ENCODE results near the gene LUC7L3. TPM values are rescaled to one million over a fixed set of nuclear protein-coding genes. Genes with fewer than 3 reads are reported as not detected.

The LUC7L3 gene
- total RNA-seq, 1 experiment from 2014 or later, result 155 TPM

DNA sequence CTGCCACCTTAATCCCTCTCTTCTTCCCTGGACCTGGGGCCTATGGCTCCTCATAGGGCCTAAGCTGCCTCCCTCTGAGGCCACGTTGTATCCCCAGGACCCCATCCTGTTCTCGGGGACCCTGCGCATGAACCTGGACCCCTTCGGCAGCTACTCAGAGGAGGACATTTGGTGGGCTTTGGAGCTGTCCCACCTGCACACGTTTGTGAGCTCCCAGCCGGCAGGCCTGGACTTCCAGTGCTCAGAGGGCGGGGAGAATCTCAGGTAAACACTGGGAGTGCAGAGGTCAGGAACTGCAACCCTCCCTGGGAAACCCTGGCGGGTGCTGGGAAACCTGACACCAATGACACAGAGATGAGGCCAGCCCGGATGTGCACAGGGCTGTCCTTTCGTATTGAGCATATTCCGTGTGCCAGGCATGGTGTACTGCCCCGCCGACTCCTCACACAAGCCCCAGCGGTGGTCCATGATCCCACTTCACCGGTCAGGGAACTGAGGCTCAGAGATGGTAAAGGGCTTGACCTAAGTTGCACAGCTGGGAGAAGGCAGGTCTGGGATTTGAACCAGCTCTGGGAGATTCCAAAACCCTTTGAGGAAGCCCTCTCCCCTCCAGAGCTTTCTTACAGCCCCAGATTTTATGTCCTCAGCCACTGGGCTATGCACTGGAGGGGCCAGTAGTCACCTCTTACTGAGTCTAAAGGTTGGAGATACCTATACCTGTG lies 34.6 kb upstream of the LUC7L3 start:
- intact Hi-C loops (cut with micrococcal nuclease; ENCODE audit: unreplicated experiment), result no loop called here
- peaks cover 47% of the 10 kb centered on the region for H3K36me3 Mint-ChIP-seq (ENCODE audit: insufficient read depth, unreplicated experiment)
- CTCF ChIA-PET, result interaction anchor here (0.5 to 1.3 kb wide), 4 partner anchors 14 to 62 kb away, joined by 3 to 5 read pairs (median 4); no protein-coding TSS in a partner anchor
- H3K4me3 Mint-ChIP-seq (ENCODE audit: low read depth, unreplicated experiment), result no peak overlapping the region
- TF ChIP-seq, protein P1, sequence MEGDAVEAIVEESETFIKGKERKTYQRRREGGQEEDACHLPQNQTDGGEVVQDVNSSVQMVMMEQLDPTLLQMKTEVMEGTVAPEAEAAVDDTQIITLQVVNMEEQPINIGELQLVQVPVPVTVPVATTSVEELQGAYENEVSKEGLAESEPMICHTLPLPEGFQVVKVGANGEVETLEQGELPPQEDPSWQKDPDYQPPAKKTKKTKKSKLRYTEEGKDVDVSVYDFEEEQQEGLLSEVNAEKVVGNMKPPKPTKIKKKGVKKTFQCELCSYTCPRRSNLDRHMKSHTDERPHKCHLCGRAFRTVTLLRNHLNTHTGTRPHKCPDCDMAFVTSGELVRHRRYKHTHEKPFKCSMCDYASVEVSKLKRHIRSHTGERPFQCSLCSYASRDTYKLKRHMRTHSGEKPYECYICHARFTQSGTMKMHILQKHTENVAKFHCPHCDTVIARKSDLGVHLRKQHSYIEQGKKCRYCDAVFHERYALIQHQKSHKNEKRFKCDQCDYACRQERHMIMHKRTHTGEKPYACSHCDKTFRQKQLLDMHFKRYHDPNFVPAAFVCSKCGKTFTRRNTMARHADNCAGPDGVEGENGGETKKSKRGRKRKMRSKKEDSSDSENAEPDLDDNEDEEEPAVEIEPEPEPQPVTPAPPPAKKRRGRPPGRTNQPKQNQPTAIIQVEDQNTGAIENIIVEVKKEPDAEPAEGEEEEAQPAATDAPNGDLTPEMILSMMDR (IDR thresholded peaks at IDR 0.05; ENCODE audit: unreplicated experiment), result no peak
- no peaks in the 10 kb centered on the region for H3K9me3 Mint-ChIP-seq (ENCODE audit: low read depth, unreplicated experiment)
- no peak overlapping the region for H3K27ac Mint-ChIP-seq (ENCODE audit: unreplicated experiment)
- peak; percentile 48 for DNase-seq
- peaks cover 73% of the 10 kb centered on the region for H3K4me1 Mint-ChIP-seq (ENCODE audit: low read depth, unreplicated experiment)
- BruUV-seq (replicated peaks), result no TSS peak
- no peaks in the 10 kb centered on the region for H3K27me3 Mint-ChIP-seq (ENCODE audit: unreplicated experiment)

DNA sequence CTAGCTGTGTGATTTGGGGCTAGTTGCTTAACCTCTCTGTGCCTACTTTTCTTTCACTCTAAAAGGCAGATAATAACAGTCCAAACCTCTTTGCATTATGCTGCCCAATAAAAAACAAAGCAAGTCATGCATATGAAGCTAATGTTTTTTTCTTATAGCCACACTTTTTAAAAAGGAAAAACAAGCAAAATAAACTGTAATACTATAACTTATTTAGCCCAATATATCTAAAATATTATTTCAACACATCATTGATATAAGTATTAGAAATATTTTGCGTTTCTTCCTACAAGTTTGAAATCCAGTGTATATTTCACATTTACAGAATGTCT lies 34.1 kb upstream of the LUC7L3 start:
- no peaks in the 10 kb centered on the region for H3K9me3 Mint-ChIP-seq (ENCODE audit: low read depth, unreplicated experiment)
- H3K27ac Mint-ChIP-seq (ENCODE audit: unreplicated experiment), result no peak overlapping the region
- no peak overlapping the region for H3K4me3 Mint-ChIP-seq (ENCODE audit: low read depth, unreplicated experiment)
- H3K4me1 Mint-ChIP-seq (ENCODE audit: low read depth, unreplicated experiment), result peaks cover 78% of the 10 kb centered on the region
- CTCF ChIA-PET, result interaction anchor here (0.5 to 1.6 kb wide), 4 partner anchors 15 to 46 kb away, joined by 3 to 5 read pairs (median 3); no protein-coding TSS in a partner anchor
- H3K27me3 Mint-ChIP-seq (ENCODE audit: unreplicated experiment), result no peaks in the 10 kb centered on the region
- TF ChIP-seq, protein P1 (IDR thresholded peaks at IDR 0.05; ENCODE audit: unreplicated experiment), result no peak
- no peak for DNase-seq
- peaks cover 43% of the 10 kb centered on the region for H3K36me3 Mint-ChIP-seq (ENCODE audit: insufficient read depth, unreplicated experiment)
- BruUV-seq (replicated peaks), result no TSS peak
- intact Hi-C loops (cut with micrococcal nuclease; ENCODE audit: unreplicated experiment), result no loop called here

DNA sequence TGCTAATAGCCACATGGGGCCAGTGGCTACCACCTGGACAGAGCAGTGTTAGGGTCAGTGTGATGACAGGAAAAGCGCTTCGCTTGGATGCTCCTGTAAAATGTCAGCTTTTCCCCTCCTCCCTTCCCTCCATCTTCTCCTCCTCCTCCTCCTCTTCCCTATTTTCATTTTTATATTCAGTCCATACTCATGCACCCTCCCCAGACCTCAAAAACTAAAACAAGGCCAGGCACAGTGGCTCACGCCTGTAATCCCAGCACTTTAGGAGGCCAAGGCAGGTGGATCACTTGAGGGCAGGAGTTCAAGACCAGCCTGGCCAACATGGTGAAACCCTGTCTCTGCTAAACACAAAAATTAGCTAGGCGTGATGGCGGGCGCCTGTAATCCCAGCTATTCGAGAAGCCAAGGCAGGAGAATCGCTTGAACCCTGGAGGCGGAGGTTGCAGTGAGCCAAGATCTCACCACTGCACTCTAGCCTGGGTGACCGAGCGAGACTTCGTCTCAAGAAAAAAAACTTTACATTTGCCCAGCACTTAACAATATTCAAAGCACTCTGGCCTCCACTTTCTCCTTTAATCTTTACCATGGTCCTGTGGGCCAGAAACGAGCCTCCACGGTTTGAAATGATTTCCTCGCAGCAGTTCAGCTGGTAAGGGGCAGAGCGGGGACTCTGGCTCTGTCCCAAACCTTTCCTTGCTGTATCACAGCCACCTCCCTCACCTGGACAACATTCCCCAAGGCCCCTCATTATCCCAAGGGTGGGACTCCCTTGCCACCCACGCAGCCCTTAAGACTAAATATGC lies 33.5 kb upstream of the LUC7L3 start:
- Mint-ChIP-seq H3K4me3 (ENCODE audit: low read depth, unreplicated experiment) (peak overlapping the region; percentile 52), H3K27ac (ENCODE audit: unreplicated experiment) (peak overlapping the region; percentile 81), H3K36me3 (ENCODE audit: insufficient read depth, unreplicated experiment) (peaks cover 43% of the 10 kb centered on the region), H3K9me3 (ENCODE audit: low read depth, unreplicated experiment) (no peaks in the 10 kb centered on the region), H3K4me1 (ENCODE audit: low read depth, unreplicated experiment) (peaks cover 78% of the 10 kb centered on the region), H3K27me3 (ENCODE audit: unreplicated experiment) (no peaks in the 10 kb centered on the region)
- no TSS peak for BruUV-seq (replicated peaks)
- intact Hi-C loops (cut with micrococcal nuclease; ENCODE audit: unreplicated experiment), result no loop called here
- TF ChIP-seq, protein P1 (IDR thresholded peaks at IDR 0.05; ENCODE audit: unreplicated experiment), result no peak
- DNase-seq, result no peak
- CTCF ChIA-PET, result interaction anchor here (0.5 to 1.6 kb wide), 7 partner anchors 15 to 283 kb away, joined by 3 to 9 read pairs (median 4); no protein-coding TSS in a partner anchor

DNA sequence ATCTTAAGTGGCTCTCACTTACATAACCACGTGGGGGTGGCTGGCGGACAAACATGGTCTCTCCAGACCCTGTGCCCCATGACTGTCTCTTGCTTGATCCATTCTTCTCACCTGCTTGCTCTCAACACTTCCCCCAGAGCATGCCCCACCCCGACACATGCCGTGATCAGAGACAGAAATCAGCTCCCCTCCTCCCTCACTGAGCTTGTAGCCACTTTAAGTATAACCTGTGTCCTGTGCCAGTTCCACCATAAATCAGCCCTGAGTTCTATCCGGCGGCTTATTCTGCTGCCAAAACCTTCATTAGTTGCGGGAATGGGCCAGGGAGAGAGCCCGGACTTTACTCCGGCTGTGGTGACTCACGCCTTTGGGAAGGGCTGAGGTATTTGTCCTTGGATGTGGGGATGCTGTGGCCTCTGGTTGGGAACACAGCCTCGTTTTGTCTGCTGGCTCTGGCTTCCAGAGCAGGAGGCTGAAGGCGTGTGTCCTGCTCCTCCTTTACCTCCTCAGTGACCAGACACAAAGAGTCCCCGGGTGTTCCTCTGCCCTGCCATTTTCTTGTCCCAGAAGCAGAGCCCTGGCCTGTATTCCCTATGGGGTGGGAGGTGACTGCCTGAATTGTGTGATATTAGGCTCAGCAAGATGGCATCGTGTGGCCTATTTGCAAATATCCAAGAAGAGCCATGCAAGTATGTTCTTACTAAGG lies 32.8 kb upstream of the LUC7L3 start:
- H3K27me3 Mint-ChIP-seq (ENCODE audit: unreplicated experiment), result no peaks in the 10 kb centered on the region

More for the DNA sequence above, 32.8 kb upstream of the LUC7L3 start:
- TF ChIP-seq, protein P1 (IDR thresholded peaks at IDR 0.05; ENCODE audit: unreplicated experiment), result no peak
- CTCF ChIA-PET, result interaction anchor here (0.5 to 1.6 kb wide), 6 partner anchors 16 to 283 kb away, joined by 3 to 9 read pairs (median 4); no protein-coding TSS in a partner anchor
- Mint-ChIP-seq H3K4me3 (ENCODE audit: low read depth, unreplicated experiment) (peak overlapping the region; percentile 52), H3K27ac (ENCODE audit: unreplicated experiment) (peak overlapping the region; percentile 81), H3K4me1 (ENCODE audit: low read depth, unreplicated experiment) (peaks cover 78% of the 10 kb centered on the region), H3K9me3 (ENCODE audit: low read depth, unreplicated experiment) (no peaks in the 10 kb centered on the region), H3K36me3 (ENCODE audit: insufficient read depth, unreplicated experiment) (peaks cover 46% of the 10 kb centered on the region)
- BruUV-seq (replicated peaks), result no TSS peak
- peak; percentile 82 for DNase-seq
- intact Hi-C loops (cut with micrococcal nuclease; ENCODE audit: unreplicated experiment), result no loop called here

Measured in Calu3 (cell line).